Left ventricle myocardium inferior (tissue), 1 donor: ENCODE results near the gene EEF1AKMT1. TPM values are rescaled to one million over a fixed set of nuclear protein-coding genes. Genes with fewer than 3 reads are reported as not detected.
"Not testable (repeated sequence)": the region's sequence is repeated elsewhere in the genome, so short reads cannot be mapped to it uniquely, and the experiment has no call there.

Source experiments
- DNase-seq: peaks from one replicate; pipeline ENCODE4 v3.0.0-alpha.2; 2020
- H3K27ac ChIP-seq: fragments of 200-600 bp; replicated peaks from 2 replicates; pipeline ENCODE4 v1.8.0; 2021
- H3K27me3 ChIP-seq: fragments of 200-600 bp; 2 replicates; pipeline ENCODE4 v1.8.0; 2021; ENCODE audit warnings: low read depth
- H3K36me3 ChIP-seq: fragments of 200-600 bp; 2 replicates; pipeline ENCODE4 v1.8.0; 2021
- H3K4me1 ChIP-seq: fragments of 200-600 bp; 2 replicates; pipeline ENCODE4 v1.8.0; 2021
- H3K4me3 ChIP-seq: fragments of 200-600 bp; 2 replicates; pipeline ENCODE4 v1.8.0; 2021; ENCODE audit warnings: mild to moderate bottlenecking, moderate library complexity
- H3K9me3 ChIP-seq: fragments of 200-600 bp; replicated peaks from 2 replicates; pipeline ENCODE4 v1.8.0; 2021
- CTCF ChIP-seq: fragments of 200-600 bp; IDR thresholded peaks from 2 replicates; pipeline ENCODE4 v1.8.0; 2021; ENCODE audit warnings: antibody characterized with exemption, mild to moderate bottlenecking, borderline replicate concordance
- intact Hi-C: fragments of 100-400 bp; cut with micrococcal nuclease; formaldehyde crosslinking; loops from one replicate; pipeline ENCODE4 v1.11.0; 2022
- total RNA-seq: library from RNA; stranded (reverse); fragmentation: NEBNext Ultra II Directional; extraction: Animal tissue kit (Norgen Biotek cat#: 25700); gene quantifications from one replicate; pipeline ENCODE4 v1.2.1, GENCODE V29; 2021
- donor health status: DM: no; HTN: yes; CAD: no; lungs with severe emphysema.

Gene EEF1AKMT1
- total RNA-seq, 1 donor from 2014 or later = 10.1 TPM

- H3K27me3 ChIP-seq = no peaks in the 10 kb centered on the region
- H3K9me3 ChIP-seq = no peaks in the 10 kb centered on the region
- H3K27ac ChIP-seq = no peak overlapping the region
- intact Hi-C loops = no loop called here
- no peak for TF ChIP-seq CTCF
- DNase-seq = no peak
- no peaks in the 10 kb centered on the region for H3K4me1 ChIP-seq
- no peak overlapping the region for H3K4me3 ChIP-seq
- H3K36me3 ChIP-seq = peaks cover 9% of the 10 kb centered on the region
Observed at GRCh38 chr13:20686167-20686566, 87.6 kb downstream of the EEF1AKMT1 start.

- no peaks in the 10 kb centered on the region for H3K9me3 ChIP-seq
- H3K27ac ChIP-seq = no peak overlapping the region
- no peaks in the 10 kb centered on the region for H3K4me1 ChIP-seq
- TF ChIP-seq CTCF = no peak
- intact Hi-C loops = no loop called here
- DNase-seq = no peak
- H3K27me3 ChIP-seq = no peaks in the 10 kb centered on the region
- peaks cover 4% of the 10 kb centered on the region for H3K36me3 ChIP-seq
- no peak overlapping the region for H3K4me3 ChIP-seq
Observed at GRCh38 chr13:20685092-20685491, 88.7 kb downstream of the EEF1AKMT1 start.

- no peak for DNase-seq
- Histone ChIP-seq H3K9me3 (no peaks in the 10 kb centered on the region), H3K4me3 (no peak overlapping the region), H3K27ac (no peak overlapping the region), H3K4me1 (no peaks in the 10 kb centered on the region), H3K36me3 (peaks cover 7% of the 10 kb centered on the region), H3K27me3 (no peaks in the 10 kb centered on the region)
- no peak for TF ChIP-seq CTCF
- intact Hi-C loops = no loop called here
Observed at GRCh38 chr13:20684546-20684945, 89.2 kb downstream of the EEF1AKMT1 start.

- H3K9me3 ChIP-seq = no peaks in the 10 kb centered on the region
- no peak overlapping the region for H3K27ac ChIP-seq
- intact Hi-C loops = no loop called here
- no peak overlapping the region for H3K4me3 ChIP-seq
- peaks cover 7% of the 10 kb centered on the region for H3K36me3 ChIP-seq
- no peaks in the 10 kb centered on the region for H3K4me1 ChIP-seq
- TF ChIP-seq CTCF = no peak
- DNase-seq = no peak
- H3K27me3 ChIP-seq = no peaks in the 10 kb centered on the region
Observed at GRCh38 chr13:20684041-20684440, 89.7 kb downstream of the EEF1AKMT1 start.

- no peaks in the 10 kb centered on the region for H3K27me3 ChIP-seq
- no peak overlapping the region for H3K27ac ChIP-seq
- H3K4me1 ChIP-seq = no peaks in the 10 kb centered on the region
- DNase-seq = no peak
- no peaks in the 10 kb centered on the region for H3K9me3 ChIP-seq
- no peak overlapping the region for H3K4me3 ChIP-seq
- intact Hi-C loops = no loop called here
- peaks cover 13% of the 10 kb centered on the region for H3K36me3 ChIP-seq
- no peak for TF ChIP-seq CTCF
Observed at GRCh38 chr13:20682061-20682460, 91.7 kb downstream of the EEF1AKMT1 start.

- H3K4me3 ChIP-seq, H3K4me1 ChIP-seq, DNase-seq, H3K9me3 ChIP-seq, H3K27ac ChIP-seq, intact Hi-C loops, H3K27me3 ChIP-seq: not testable (repeated sequence)
- H3K36me3 ChIP-seq = peaks cover 13% of the 10 kb centered on the region
Observed at GRCh38 chr13:20681481-20681880, 92.3 kb downstream of the EEF1AKMT1 start.
